ENCODE measurements around the gene ZC3H4. TPM values are rescaled to one million over a fixed set of nuclear protein-coding genes. Genes with fewer than 3 reads are reported as not detected.
A peak's percentile ranks its signal among the peaks of the same experiment; 100 is the strongest.

Gene ZC3H4
- total and polyA plus RNA-seq, 2 donors (not counting 3 experiments of a cell fraction or from before 2014, with no cell fraction given): 6.2 to 63.9 TPM

DNA sequence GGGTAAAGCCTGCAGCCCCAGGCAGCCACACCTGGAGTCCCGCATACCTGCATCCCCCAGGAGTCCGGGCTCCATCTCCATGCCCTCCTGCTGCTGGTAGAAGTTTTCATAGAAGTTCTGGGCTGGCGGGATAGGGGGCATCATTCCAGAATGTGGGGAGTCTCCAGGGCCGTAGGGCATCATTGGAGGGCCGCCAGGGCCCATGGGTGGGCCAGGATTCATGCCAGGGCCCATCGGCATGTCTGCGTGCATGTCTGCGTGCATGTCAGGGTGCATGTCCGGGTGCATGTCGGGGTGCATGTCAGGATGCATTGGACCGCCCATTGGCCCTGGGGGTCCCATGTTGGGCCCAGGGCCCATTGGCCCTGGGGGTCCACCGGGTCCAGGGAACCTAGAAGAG, 41.8 kb downstream of the ZC3H4 start:
- BruUV-seq (replicated peaks): TSS peak; percentile 9
- no peak overlapping the region for H3K4me2 ChIP-seq (ENCODE audit: insufficient read depth, low read length)
- H3K36me3 ChIP-seq (ENCODE audit: control insufficient read depth in 2 of 2, extremely low read depth in 1 of 2, insufficient read depth in 2 of 2, low read length in 2 of 2): peaks cover 11 to 57% of the 10 kb centered on the region in 2 experiments
- POLR2A ChIA-PET: no interaction called here
- H3K9me3 ChIP-seq (replicated peaks; ENCODE audit: control insufficient read depth, insufficient read depth, low read length): no peaks in the 10 kb centered on the region
- TF ChIP-seq POLR2AphosphoS5 (IDR thresholded peaks at IDR 0.05; ENCODE audit: insufficient read depth, low read depth, low read length): no peak
- no peak for TF ChIP-seq POLR2A (IDR thresholded peaks at IDR 0.05; ENCODE audit: low read depth, low read length)
- TF ChIP-seq MYC (IDR thresholded peaks at IDR 0.05; ENCODE audit: low read depth, low read length): no peak
- TF ChIP-seq, protein P1, sequence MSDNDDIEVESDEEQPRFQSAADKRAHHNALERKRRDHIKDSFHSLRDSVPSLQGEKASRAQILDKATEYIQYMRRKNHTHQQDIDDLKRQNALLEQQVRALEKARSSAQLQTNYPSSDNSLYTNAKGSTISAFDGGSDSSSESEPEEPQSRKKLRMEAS (IDR thresholded peaks at IDR 0.05; ENCODE audit: insufficient read depth, insufficient read length): no peak
- no peak for TF ChIP-seq GATA2 (IDR thresholded peaks at IDR 0.05; ENCODE audit: insufficient read depth, insufficient read length, low read depth, low read length)
- TF ChIP-seq FOS (IDR thresholded peaks at IDR 0.05; ENCODE audit: borderline replicate concordance, insufficient read depth, low read length): no peak
- no peak for TF ChIP-seq EZH2 (IDR thresholded peaks at IDR 0.05; ENCODE audit: borderline replicate concordance, low read depth, low read length, severe bottlenecking)
- TF ChIP-seq, protein P2, sequence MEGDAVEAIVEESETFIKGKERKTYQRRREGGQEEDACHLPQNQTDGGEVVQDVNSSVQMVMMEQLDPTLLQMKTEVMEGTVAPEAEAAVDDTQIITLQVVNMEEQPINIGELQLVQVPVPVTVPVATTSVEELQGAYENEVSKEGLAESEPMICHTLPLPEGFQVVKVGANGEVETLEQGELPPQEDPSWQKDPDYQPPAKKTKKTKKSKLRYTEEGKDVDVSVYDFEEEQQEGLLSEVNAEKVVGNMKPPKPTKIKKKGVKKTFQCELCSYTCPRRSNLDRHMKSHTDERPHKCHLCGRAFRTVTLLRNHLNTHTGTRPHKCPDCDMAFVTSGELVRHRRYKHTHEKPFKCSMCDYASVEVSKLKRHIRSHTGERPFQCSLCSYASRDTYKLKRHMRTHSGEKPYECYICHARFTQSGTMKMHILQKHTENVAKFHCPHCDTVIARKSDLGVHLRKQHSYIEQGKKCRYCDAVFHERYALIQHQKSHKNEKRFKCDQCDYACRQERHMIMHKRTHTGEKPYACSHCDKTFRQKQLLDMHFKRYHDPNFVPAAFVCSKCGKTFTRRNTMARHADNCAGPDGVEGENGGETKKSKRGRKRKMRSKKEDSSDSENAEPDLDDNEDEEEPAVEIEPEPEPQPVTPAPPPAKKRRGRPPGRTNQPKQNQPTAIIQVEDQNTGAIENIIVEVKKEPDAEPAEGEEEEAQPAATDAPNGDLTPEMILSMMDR (IDR thresholded peaks at IDR 0.05; ENCODE audit: extremely low read depth in 1 of 2, insufficient read depth in 1 of 2, low read depth in 1 of 2, low read length in 2 of 2): no peak
- TF ChIP-seq JUN (IDR thresholded peaks at IDR 0.05; ENCODE audit: borderline replicate concordance, insufficient read depth, insufficient read length, low read depth): no peak
- H2AFZ ChIP-seq (ENCODE audit: low read depth, low read length): no peak overlapping the region
- H3K79me2 ChIP-seq (ENCODE audit: control insufficient read depth, insufficient read depth, low read length): peaks cover 8% of the 10 kb centered on the region
- dilution Hi-C loops (cut with MboI; ENCODE audit: extremely low pct_ligation_motif_present, low sequenced_read_pairs) (no loop called here), intact Hi-C loops (cut with micrococcal nuclease) (no loop called here)
- no peak for FAIRE-seq
- no peak overlapping the region for H3K9ac ChIP-seq (replicated peaks; ENCODE audit: extremely low read depth, insufficient read depth, low read length)
- H3K27me3 ChIP-seq (ENCODE audit: control insufficient read depth in 2 of 2, insufficient read depth in 2 of 2, low read length in 2 of 2): no peaks in the 10 kb centered on the region
- no peaks in the 10 kb centered on the region for H3K9me1 ChIP-seq (replicated peaks; ENCODE audit: control insufficient read depth, extremely low read depth, insufficient read depth, low read length)
- CTCF ChIA-PET: no interaction called here
- H3K4me1 ChIP-seq (ENCODE audit: control insufficient read depth, extremely low read depth, insufficient read depth, low read length): no peaks in the 10 kb centered on the region
- no peak overlapping the region for H3K4me3 ChIP-seq (replicated peaks in 1 of 3; ENCODE audit: insufficient read depth in 1 of 3, low read depth in 1 of 3, low read length in 3 of 3)
- H3K27ac ChIP-seq (ENCODE audit: insufficient read depth, low read depth, low read length): no peak overlapping the region
- H4K20me1 ChIP-seq (replicated peaks; ENCODE audit: control insufficient read depth, extremely low read depth, insufficient read depth, low read length): no peaks in the 10 kb centered on the region
- DNase-seq (ENCODE audit: low read depth, low spot score): no peak
